OCI-M1 (cell line): ENCODE results near the gene CAMKMT.

Experiments used
- DNase-seq: peaks from one replicate; lab custom pipeline; 2025; lab: John Stamatoyannopoulos, UW

The CAMKMT gene

GRCh38 chr2:44596537-44597320 lies 235.0 kb downstream of the CAMKMT start:
- no peak for DNase-seq

- no peak for DNase-seq
These were observed 236.8 kb downstream of the CAMKMT start for GRCh38 chr2:44598330-44599119.

- DNase-seq = peak; percentile 13
These were observed 237.4 kb downstream of the CAMKMT start for GRCh38 chr2:44599130-44599529.

- no peak for DNase-seq
These were observed 240.7 kb downstream of the CAMKMT start for GRCh38 chr2:44602446-44602845.

- no peak for DNase-seq
These were observed 243.8 kb downstream of the CAMKMT start for GRCh38 chr2:44605511-44605910.

GRCh38 chr2:44612276-44612675 lies 250.5 kb downstream of the CAMKMT start:
- no peak for DNase-seq

GRCh38 chr2:44614940-44615339 lies 253.2 kb downstream of the CAMKMT start:
- no peak for DNase-seq

- peak; percentile 52 for DNase-seq
These were observed 254.3 kb downstream of the CAMKMT start for GRCh38 chr2:44615950-44616518.

- peak; percentile 86 for DNase-seq
These were observed 255.0 kb downstream of the CAMKMT start for GRCh38 chr2:44616667-44617155.

- DNase-seq = no peak
These were observed 256.7 kb downstream of the CAMKMT start for GRCh38 chr2:44618251-44619023.

GRCh38 chr2:44620189-44620990 lies 258.6 kb downstream of the CAMKMT start:
- DNase-seq = peak; percentile 72

GRCh38 chr2:44623622-44624351 lies 262.0 kb downstream of the CAMKMT start:
- DNase-seq = no peak

- DNase-seq = no peak
These were observed 266.6 kb downstream of the CAMKMT start for GRCh38 chr2:44628297-44628696.

- DNase-seq = no peak
These were observed 271.4 kb downstream of the CAMKMT start for GRCh38 chr2:44632931-44633689.

- DNase-seq = no peak
These were observed 274.0 kb downstream of the CAMKMT start for GRCh38 chr2:44635725-44636124.

GRCh38 chr2:44638649-44639048 lies 276.9 kb downstream of the CAMKMT start:
- peak; percentile 58 for DNase-seq

- no peak for DNase-seq
These were observed 277.7 kb downstream of the CAMKMT start for GRCh38 chr2:44639399-44639798.

- DNase-seq = no peak
These were observed 280.5 kb downstream of the CAMKMT start for GRCh38 chr2:44642123-44642857.

GRCh38 chr2:44645937-44646336 lies 284.2 kb downstream of the CAMKMT start:
- DNase-seq = no peak
